HepG2 (cell line): ENCODE results near the gene LITAF. TPM values are rescaled to one million over a fixed set of nuclear protein-coding genes. Genes with fewer than 3 reads are reported as not detected.
"Not testable (repeated sequence)": the region's sequence is repeated elsewhere in the genome, so short reads cannot be mapped to it uniquely, and the experiment has no call there.

Experiments
- ATAC-seq: fragments of 200-7000 bp; cut with Tn5 transposase; 3 replicates; pipeline ENCODE4 v1.9.1; 2020; ENCODE audit warnings: mild to moderate bottlenecking, moderate library complexity
- BruUV-seq: library from RNA; stranded (reverse); fragments of 400-500 nt; replicated peaks from 2 replicates; lab custom pipeline; 2021; lab: Mats Ljungman, UMichigan
- CTCF ChIA-PET: fragments of 300-600 bp; formaldehyde crosslinking; extraction: SDS; loops from one replicate; lab custom pipeline; 2021; ENCODE audit warnings: low total read pairs, inconsistent platforms, low intra/inter-chr PET ratio; lab: Yijun Ruan, JAX
- POLR2A ChIA-PET: fragments of 350-600 bp; sonication (Branson Sonifier 250); formaldehyde crosslinking; loops from one replicate; lab custom pipeline; 2020; ENCODE audit warnings: antibody characterized with exemption, inconsistent platforms; lab: Yijun Ruan, JAX
- DNase-seq: peaks from one replicate; pipeline ENCODE4 v3.0.0-alpha.2; 2015; ENCODE audit warnings: low spot score
- FAIRE-seq: peaks from 3 replicates; lab custom pipeline; 2011; peaks lifted over from hg19 to GRCh38; lab: Jason Lieb, UNC
- H2AFZ ChIP-seq: one replicate; pipeline ENCODE4 v1.6.1; 2011; ENCODE audit warnings: low read length, inconsistent platforms
- H3K27ac ChIP-seq: fragments of 300-600 bp; 3 replicates; pipeline ENCODE4 v1.8.0; 2011; ENCODE audit warnings: mixed run types, mild to moderate bottlenecking, mixed read lengths, low read length, inconsistent platforms; ENCODE audit not compliant: insufficient read depth; ENCODE audit errors: extremely low read length
- H3K27me3 ChIP-seq, 2 experiments: fragments of 200-600 bp in 1 of 2; 2 replicates in 1 of 2; 3 replicates in 1 of 2; pipeline versions ENCODE4 v1.6.0 to v1.8.0; 2011; ENCODE audit warnings: low read length in 2 of 2, mild to moderate bottlenecking in 2 of 2, moderate library complexity in 2 of 2, inconsistent platforms in 1 of 2; ENCODE audit not compliant: insufficient read depth in 2 of 2, control insufficient read depth in 1 of 2
- H3K36me3 ChIP-seq, 2 experiments: fragments of 200-600 bp in 1 of 2; replicated peaks in 1 of 2; 2 replicates in 1 of 2; 3 replicates in 1 of 2; pipeline versions ENCODE4 v1.5.1 to v1.8.0; 2011; ENCODE audit warnings: low read length in 2 of 2, inconsistent platforms in 1 of 2; ENCODE audit not compliant: insufficient read depth in 2 of 2, control insufficient read depth in 1 of 2
- H3K4me1 ChIP-seq: 2 replicates; pipeline ENCODE4 v1.5.1; 2012; ENCODE audit warnings: low read length, inconsistent platforms; ENCODE audit not compliant: insufficient read depth
- H3K4me2 ChIP-seq: 2 replicates; pipeline ENCODE4 v1.6.0; 2011; ENCODE audit warnings: low read depth, low read length, inconsistent platforms
- H3K4me3 ChIP-seq, 3 experiments: fragments of 200-600 bp in 1 of 3; sonication (generic), shearing (Covaris generic) in 1 of 3; replicated peaks in 1 of 3; 2 replicates each; pipeline ENCODE4 v1.5.1; 2011 to 2016; ENCODE audit warnings: low read length in 3 of 3, inconsistent platforms in 2 of 3, low read depth in 2 of 3, mild to moderate bottlenecking in 2 of 3, control low read depth in 1 of 3, mixed read lengths in 1 of 3; ENCODE audit not compliant: insufficient read depth in 1 of 3
- H3K79me2 ChIP-seq: one replicate; pipeline ENCODE4 v1.6.1; 2011; ENCODE audit warnings: low read length, inconsistent platforms; ENCODE audit not compliant: insufficient read depth
- H3K9ac ChIP-seq: 2 replicates; pipeline ENCODE4 v1.6.0; 2011; ENCODE audit warnings: mild to moderate bottlenecking, low read depth, low read length, inconsistent platforms; ENCODE audit not compliant: insufficient read depth
- H3K9me3 ChIP-seq: 2 replicates; pipeline ENCODE4 v1.5.1; 2012; ENCODE audit warnings: mild to moderate bottlenecking, low read length
- H4K20me1 ChIP-seq: 2 replicates; pipeline ENCODE4 v1.6.0; 2011; ENCODE audit warnings: inconsistent platforms, mild to moderate bottlenecking, low read length, moderate library complexity; ENCODE audit not compliant: insufficient read depth
- AHR ChIP-seq: IDR thresholded peaks from 2 replicates; pipeline ENCODE4 v1.6.1; 2018; ENCODE audit warnings: missing genetic modification reagents, missing compliant biosample characterization
- HNF4G ChIP-seq, 2 experiments: sonication (generic) in 1 of 2; formaldehyde crosslinking in 1 of 2; IDR thresholded peaks; 2 replicates each; pipeline versions ENCODE4 v1.4.0 to v1.6.1; 2011 to 2020; ENCODE audit warnings: borderline replicate concordance in 2 of 2, low read depth in 2 of 2, mild to moderate bottlenecking in 2 of 2, low read length in 1 of 2, missing genetic modification reagents in 1 of 2, moderate library complexity in 1 of 2
- NFE2 ChIP-seq: sonication (generic); formaldehyde crosslinking; IDR thresholded peaks from 2 replicates; pipeline ENCODE4 v1.4.0; 2020; ENCODE audit warnings: missing genetic modification reagents
- ZNF121 ChIP-seq: sonication (generic); formaldehyde crosslinking; IDR thresholded peaks from 2 replicates; pipeline ENCODE4 v1.5.0; 2020; ENCODE audit warnings: mild to moderate bottlenecking, missing genetic modification reagents
- WGBS: methylation state at CpG from one replicate; pipeline ENCODE4 v1.1.6; 2017; ENCODE audit warnings: low lambda C conversion rate; 5-methylcytosine and 5-hydroxymethylcytosine counted together
- in situ Hi-C: cut with HindIII; loops from 2 replicates; pipeline ENCODE4 v1.10.0; 2017; ENCODE audit warnings: low pct_unique_long_range_greater_than_20kb; ENCODE audit not compliant: extremely low pct_ligation_motif_present
- intact Hi-C: fragments of 100-400 bp; cut with micrococcal nuclease; formaldehyde crosslinking; loops from one replicate; pipeline ENCODE4 v1.10.0; 2022; ENCODE audit not compliant: unreplicated experiment
- polyA plus RNA-seq, 8 experiments: library from polyadenylated mRNA; depleted of rRNA in 3 of 8; stranded (reverse) in 7 of 8; unstranded in 1 of 8; fragments of >200 nt; fragmentation: Illumina TruSeq in 4 of 8; extraction: Trizol in 4 of 8; gene quantifications; 2 replicates each; pipeline versions ENCODE4 v1.2.1 to v1.2.3, GENCODE V29; 2011 to 2016; ENCODE audit warnings: low read depth in 4 of 8, missing spikeins in 1 of 8, mixed read lengths in 1 of 8; ENCODE audit not compliant: insufficient read depth in 1 of 8
- total RNA-seq, 5 experiments: library from RNA; depleted of rRNA; stranded (reverse); fragments of >200 nt; fragmentation: Illumina TruSeq; extraction: Trizol; gene quantifications; 2 replicates each; pipeline ENCODE4 v1.2.3, GENCODE V29; 2016; ENCODE audit warnings: low read depth in 1 of 5
- TF ChIP-seq, protein P1 (sequence below): sonication (generic); formaldehyde crosslinking; IDR thresholded peaks from 2 replicates; pipeline ENCODE4 v1.4.0; 2020; ENCODE audit warnings: missing genetic modification reagents
- TF ChIP-seq, protein P2 (sequence below): sonication (generic); formaldehyde crosslinking; IDR thresholded peaks from 2 replicates; pipeline ENCODE4 v1.4.0; 2020; ENCODE audit warnings: missing genetic modification reagents, borderline replicate concordance
- TF ChIP-seq, protein P3 (sequence below): sonication (generic); formaldehyde crosslinking; IDR thresholded peaks from 2 replicates; pipeline ENCODE4 v1.5.1; 2020; ENCODE audit warnings: missing genetic modification reagents, mild to moderate bottlenecking, borderline replicate concordance

LITAF gene
- total and polyA plus RNA-seq, 2 of the 13 experiments (the other 11 are each of a cell fraction or from before 2014, with no cell fraction given): 80.1 to 141 TPM

DNA sequence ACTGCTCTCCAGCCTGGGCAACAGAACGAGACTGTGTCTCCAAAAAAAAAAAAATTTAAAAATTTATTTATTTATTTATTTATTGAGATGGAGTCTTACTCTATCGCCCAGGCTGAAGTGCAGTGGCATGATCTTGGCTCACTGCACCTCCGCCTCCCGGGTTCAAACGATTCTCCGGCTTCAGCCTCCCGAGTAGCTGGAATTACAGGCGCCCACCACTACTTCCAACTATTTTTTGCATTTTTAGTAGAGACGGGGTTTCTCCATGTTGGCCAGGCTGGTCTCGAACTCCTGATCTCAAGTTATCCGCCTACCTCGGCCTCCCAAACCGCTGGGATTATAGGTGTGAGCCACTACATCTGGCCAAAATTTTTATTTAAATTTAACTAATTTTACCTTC, 73.4 kb downstream of the LITAF start:
- H2AFZ ChIP-seq, DNase-seq, H3K36me3 ChIP-seq, ATAC-seq, H4K20me1 ChIP-seq, H3K9ac ChIP-seq, H3K9me3 ChIP-seq, BruUV-seq, H3K27ac ChIP-seq, FAIRE-seq, CTCF ChIA-PET, H3K4me3 ChIP-seq, POLR2A ChIA-PET, H3K79me2 ChIP-seq, H3K4me2 ChIP-seq, intact Hi-C loops: not testable (repeated sequence)
- 51% methylated on average over 13 of the region's 13 CpGs for WGBS
- H3K27me3 ChIP-seq: peaks cover 9 to 50% of the 10 kb centered on the region in 2 experiments
- peaks cover 19% of the 10 kb centered on the region for H3K4me1 ChIP-seq
- in situ Hi-C loops: loop anchor here (25.0 kb wide), 1 partner anchor 101 kb away; no protein-coding TSS in a partner anchor

DNA sequence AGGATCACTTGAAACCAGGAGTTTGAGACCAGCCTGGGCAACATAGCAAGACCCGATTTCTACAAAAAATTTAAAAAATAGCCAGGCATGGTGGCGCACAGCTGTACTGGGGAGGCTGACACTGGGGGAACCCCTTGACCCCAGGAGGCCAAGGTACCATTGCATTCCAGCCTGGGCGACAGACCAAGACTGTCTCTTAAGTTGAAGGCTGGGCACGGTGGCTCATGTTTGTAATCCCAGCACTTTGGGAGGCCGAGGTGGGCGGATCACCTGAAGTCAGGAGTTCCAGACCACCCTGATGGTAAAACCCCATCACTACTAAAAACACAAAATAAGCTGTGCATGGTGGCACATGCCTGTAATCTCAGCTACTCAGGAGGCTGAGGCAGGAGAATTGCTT, 74.9 kb downstream of the LITAF start:
- Histone ChIP-seq H3K4me1 (peaks cover 19% of the 10 kb centered on the region), H3K27ac (no peak overlapping the region), H3K79me2 (no peaks in the 10 kb centered on the region), H3K27me3 (peaks cover 7 to 34% of the 10 kb centered on the region in 2 experiments), H2AFZ (no peak overlapping the region), H3K4me2 (no peak overlapping the region), H3K4me3 (no peak overlapping the region), H3K36me3 (no peaks in the 10 kb centered on the region), H4K20me1 (no peaks in the 10 kb centered on the region), H3K9me3 (no peaks in the 10 kb centered on the region), H3K9ac (no peak overlapping the region)
- no peak for ATAC-seq
- TF ChIP-seq NFE2 (CRISPR knock-in tag) (no peak), AHR (CRISPR knock-in tag) (no peak), ZNF121 (peak; percentile 30; the same call in 1 of the 2 replicates), HNF4G (IDR thresholded peaks at IDR 0.05; ENCODE audit: borderline replicate concordance, low read depth, low read length) (no peak), HNF4G (CRISPR knock-in tag; IDR thresholded peaks at IDR 0.05; ENCODE audit: borderline replicate concordance, low read depth) (no peak)
- TF ChIP-seq, protein P1, sequence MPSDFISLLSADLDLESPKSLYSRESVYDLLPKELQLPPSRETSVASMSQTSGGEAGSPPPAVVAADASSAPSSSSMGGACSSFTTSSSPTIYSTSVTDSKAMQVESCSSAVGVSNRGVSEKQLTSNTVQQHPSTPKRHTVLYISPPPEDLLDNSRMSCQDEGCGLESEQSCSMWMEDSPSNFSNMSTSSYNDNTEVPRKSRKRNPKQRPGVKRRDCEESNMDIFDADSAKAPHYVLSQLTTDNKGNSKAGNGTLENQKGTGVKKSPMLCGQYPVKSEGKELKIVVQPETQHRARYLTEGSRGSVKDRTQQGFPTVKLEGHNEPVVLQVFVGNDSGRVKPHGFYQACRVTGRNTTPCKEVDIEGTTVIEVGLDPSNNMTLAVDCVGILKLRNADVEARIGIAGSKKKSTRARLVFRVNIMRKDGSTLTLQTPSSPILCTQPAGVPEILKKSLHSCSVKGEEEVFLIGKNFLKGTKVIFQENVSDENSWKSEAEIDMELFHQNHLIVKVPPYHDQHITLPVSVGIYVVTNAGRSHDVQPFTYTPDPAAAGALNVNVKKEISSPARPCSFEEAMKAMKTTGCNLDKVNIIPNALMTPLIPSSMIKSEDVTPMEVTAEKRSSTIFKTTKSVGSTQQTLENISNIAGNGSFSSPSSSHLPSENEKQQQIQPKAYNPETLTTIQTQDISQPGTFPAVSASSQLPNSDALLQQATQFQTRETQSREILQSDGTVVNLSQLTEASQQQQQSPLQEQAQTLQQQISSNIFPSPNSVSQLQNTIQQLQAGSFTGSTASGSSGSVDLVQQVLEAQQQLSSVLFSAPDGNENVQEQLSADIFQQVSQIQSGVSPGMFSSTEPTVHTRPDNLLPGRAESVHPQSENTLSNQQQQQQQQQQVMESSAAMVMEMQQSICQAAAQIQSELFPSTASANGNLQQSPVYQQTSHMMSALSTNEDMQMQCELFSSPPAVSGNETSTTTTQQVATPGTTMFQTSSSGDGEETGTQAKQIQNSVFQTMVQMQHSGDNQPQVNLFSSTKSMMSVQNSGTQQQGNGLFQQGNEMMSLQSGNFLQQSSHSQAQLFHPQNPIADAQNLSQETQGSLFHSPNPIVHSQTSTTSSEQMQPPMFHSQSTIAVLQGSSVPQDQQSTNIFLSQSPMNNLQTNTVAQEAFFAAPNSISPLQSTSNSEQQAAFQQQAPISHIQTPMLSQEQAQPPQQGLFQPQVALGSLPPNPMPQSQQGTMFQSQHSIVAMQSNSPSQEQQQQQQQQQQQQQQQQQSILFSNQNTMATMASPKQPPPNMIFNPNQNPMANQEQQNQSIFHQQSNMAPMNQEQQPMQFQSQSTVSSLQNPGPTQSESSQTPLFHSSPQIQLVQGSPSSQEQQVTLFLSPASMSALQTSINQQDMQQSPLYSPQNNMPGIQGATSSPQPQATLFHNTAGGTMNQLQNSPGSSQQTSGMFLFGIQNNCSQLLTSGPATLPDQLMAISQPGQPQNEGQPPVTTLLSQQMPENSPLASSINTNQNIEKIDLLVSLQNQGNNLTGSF (CRISPR knock-in tag): no peak
- TF ChIP-seq, protein P2, sequence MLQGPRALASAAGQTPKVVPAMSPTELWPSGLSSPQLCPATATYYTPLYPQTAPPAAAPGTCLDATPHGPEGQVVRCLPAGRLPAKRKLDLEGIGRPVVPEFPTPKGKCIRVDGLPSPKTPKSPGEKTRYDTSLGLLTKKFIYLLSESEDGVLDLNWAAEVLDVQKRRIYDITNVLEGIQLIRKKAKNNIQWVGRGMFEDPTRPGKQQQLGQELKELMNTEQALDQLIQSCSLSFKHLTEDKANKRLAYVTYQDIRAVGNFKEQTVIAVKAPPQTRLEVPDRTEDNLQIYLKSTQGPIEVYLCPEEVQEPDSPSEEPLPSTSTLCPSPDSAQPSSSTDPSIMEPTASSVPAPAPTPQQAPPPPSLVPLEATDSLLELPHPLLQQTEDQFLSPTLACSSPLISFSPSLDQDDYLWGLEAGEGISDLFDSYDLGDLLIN (CRISPR knock-in tag): no peak
- TF ChIP-seq, protein P3, sequence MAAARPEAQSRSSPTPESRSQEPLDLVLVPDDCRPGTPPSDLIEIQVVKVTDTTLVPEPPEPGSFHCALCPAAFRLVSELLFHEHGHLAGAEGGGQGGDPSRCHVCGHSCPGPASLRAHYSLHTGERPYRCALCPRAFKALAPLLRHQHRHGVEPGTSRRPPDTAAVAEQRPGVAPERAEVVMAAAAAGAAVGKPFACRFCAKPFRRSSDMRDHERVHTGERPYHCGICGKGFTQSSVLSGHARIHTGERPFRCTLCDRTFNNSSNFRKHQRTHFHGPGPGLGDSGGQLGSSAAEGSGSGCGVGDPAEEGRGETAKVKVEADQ (CRISPR knock-in tag): no peak
- in situ Hi-C loops: loop anchor here (25.0 kb wide), 1 partner anchor 100 kb away; no protein-coding TSS in a partner anchor
- FAIRE-seq: no peak
- no TSS peak for BruUV-seq
- ChIA-PET POLR2A (no interaction called here), CTCF (no interaction called here)
- WGBS: 17% methylated on average over 6 of the region's 6 CpGs
- no peak for DNase-seq
- intact Hi-C loops: no loop called here
